Islet of Langerhans (tissue), 1 donor: ENCODE results near the gene LIPC.

Source experiments
- FAIRE-seq: peaks from one replicate; lab custom pipeline; 2011; peaks lifted over from hg19 to GRCh38; lab: Jason Lieb, UNC

The LIPC gene

GRCh38 chr15:58556541-58556940 is 124.8 kb downstream of the LIPC start:
- FAIRE-seq: no peak

- no peak for FAIRE-seq
Measured at GRCh38 chr15:58558777-58559176, 127.0 kb downstream of the LIPC start.

- no peak for FAIRE-seq
Measured at GRCh38 chr15:58559904-58560588, 128.3 kb downstream of the LIPC start.

- no peak for FAIRE-seq
Measured at GRCh38 chr15:58561321-58561720, 129.5 kb downstream of the LIPC start.

- FAIRE-seq: no peak
Measured at GRCh38 chr15:58562135-58562534, 130.3 kb downstream of the LIPC start.

- no peak for FAIRE-seq
Measured at GRCh38 chr15:58564981-58565380, 133.2 kb downstream of the LIPC start.

GRCh38 chr15:58565619-58566018 is 133.8 kb downstream of the LIPC start:
- FAIRE-seq: no peak

- FAIRE-seq: no peak
Measured at GRCh38 chr15:58566029-58566428, 134.2 kb downstream of the LIPC start.

- FAIRE-seq: no peak
Measured at GRCh38 chr15:58568157-58568571, 136.4 kb downstream of the LIPC start.

GRCh38 chr15:58569455-58569854 is 137.7 kb downstream of the LIPC start:
- FAIRE-seq: no peak

GRCh38 chr15:58571491-58571890 is 139.7 kb downstream of the LIPC start:
- FAIRE-seq: no peak

- no peak for FAIRE-seq
Measured at GRCh38 chr15:58572521-58572920, 140.7 kb downstream of the LIPC start.

- FAIRE-seq: no peak
Measured at GRCh38 chr15:58573270-58573669, 141.5 kb downstream of the LIPC start.

GRCh38 chr15:58574631-58575030 is 142.8 kb downstream of the LIPC start:
- no peak for FAIRE-seq

GRCh38 chr15:58575045-58575786 is 143.4 kb downstream of the LIPC start:
- no peak for FAIRE-seq

- FAIRE-seq: no peak
Measured at GRCh38 chr15:58576657-58577056, 144.9 kb downstream of the LIPC start.

- no peak for FAIRE-seq
Measured at GRCh38 chr15:58582160-58582559, 150.4 kb downstream of the LIPC start.

GRCh38 chr15:58583171-58583908 is 151.5 kb downstream of the LIPC start:
- FAIRE-seq: no peak

- no peak for FAIRE-seq
Measured at GRCh38 chr15:58584789-58585461, 153.1 kb downstream of the LIPC start.

GRCh38 chr15:58585693-58586443 is 154.1 kb downstream of the LIPC start:
- no peak for FAIRE-seq

GRCh38 chr15:58587486-58587885 is 155.7 kb downstream of the LIPC start:
- FAIRE-seq: no peak

- FAIRE-seq: no peak
Measured at GRCh38 chr15:58588096-58588495, 156.3 kb downstream of the LIPC start.
